Activated T-helper 17 cell treated with anti-CD3 and anti-CD28 coated beads, Interleukin-2, amount 50 U/mL, for 72 hours (primary cell): ENCODE data around the gene MAZ. TPM values are rescaled to one million over a fixed set of nuclear protein-coding genes. Genes with fewer than 3 reads are reported as not detected.
A peak's percentile ranks its signal among the peaks of the same experiment; 100 is the strongest.

ENCODE experiments used
- ATAC-seq: fragments of 150-1000 bp; cut with Tn5 transposase; replicated peaks from 2 replicates; pipeline ENCODE4 v1.10.0; 2021; ENCODE audit warnings: mild to moderate bottlenecking, moderate library complexity
- H3K27ac Mint-ChIP-seq: one replicate; pipeline ENCODE4 v1.8.0; 2022; ENCODE audit warnings: mixed read lengths
- H3K27me3 Mint-ChIP-seq: one replicate; pipeline ENCODE4 v1.8.0; 2022; ENCODE audit warnings: mixed read lengths
- H3K36me3 Mint-ChIP-seq: one replicate; pipeline ENCODE4 v1.8.0; 2022; ENCODE audit warnings: low read depth, mild to moderate bottlenecking, mixed read lengths
- H3K4me1 Mint-ChIP-seq: one replicate; pipeline ENCODE4 v1.8.0; 2022; ENCODE audit warnings: mixed read lengths
- H3K4me3 Mint-ChIP-seq: one replicate; pipeline ENCODE4 v1.8.0; 2022; ENCODE audit warnings: mild to moderate bottlenecking, mixed read lengths
- H3K9me3 Mint-ChIP-seq: one replicate; pipeline ENCODE4 v1.8.0; 2022; ENCODE audit warnings: mixed read lengths
- total RNA-seq, 2 donors: library from RNA; stranded (reverse); gene quantifications; one replicate each; pipeline ENCODE4 v1.2.3, GENCODE V29; 2022

Gene MAZ
- total RNA-seq, 2 donors from 2014 or later, result 239 to 288 TPM

- H3K27ac Mint-ChIP-seq, result peak overlapping the region; percentile 29
- H3K9me3 Mint-ChIP-seq, result no peaks in the 10 kb centered on the region
Measured at GRCh38 chr16:29860218-29860617, 53.9 kb downstream of the MAZ start.

More at GRCh38 chr16:29860218-29860617, 53.9 kb downstream of the MAZ start:
- ATAC-seq, result no peak
- Mint-ChIP-seq H3K27me3 (no peaks in the 10 kb centered on the region), H3K4me1 (peaks cover 6% of the 10 kb centered on the region), H3K36me3 (peaks cover 37% of the 10 kb centered on the region), H3K4me3 (peak overlapping the region; percentile 97)

Other genes with a start within 250 kb of the MAZ start
- gene SPN, start 143.3 kb upstream of the MAZ start, total RNA-seq, result 100 to 1,000 TPM; 137 to 173 TPM
- gene QPRT, start 127.3 kb upstream of the MAZ start, total RNA-seq, result 1 to 10 TPM; 3.2 to 4.3 TPM
- 10 to 100 TPM; 15.9 to 23.5 TPM for gene C16orf54, start 60.5 kb upstream of the MAZ start, total RNA-seq
- not detected for gene ZG16, start 28.3 kb upstream of the MAZ start, total RNA-seq
- gene KIF22, start 15.8 kb upstream of the MAZ start, total RNA-seq, result 100 to 1,000 TPM; 122 to 139 TPM
- 1 to 10 TPM; 1.2 to 9.1 TPM for gene PRRT2, start 5.7 kb downstream of the MAZ start, total RNA-seq
- 10 to 100 TPM; 26.8 to 26.9 TPM for gene PAGR1, start 9.6 kb downstream of the MAZ start, total RNA-seq
- gene MVP, start 13.9 kb downstream of the MAZ start, total RNA-seq, result 100 to 1,000 TPM; 101 to 133 TPM
- gene CDIPT, start 56.7 kb downstream of the MAZ start, total RNA-seq, result 10 to 100 TPM; 36.1 to 45.9 TPM
- under 1 TPM in 1 of 2 donors, not detected in 1; 0.56 TPM for gene SEZ6L2, start 93.0 kb downstream of the MAZ start, total RNA-seq
- gene ASPHD1, start 94.0 kb downstream of the MAZ start, total RNA-seq, result 1 to 10 TPM; 3.1 to 3.5 TPM
- 10 to 100 TPM; 31.9 to 36.0 TPM for gene KCTD13, start 119.7 kb downstream of the MAZ start, total RNA-seq
- 10 to 100 TPM; 55.2 to 70.8 TPM for gene TMEM219, start 155.6 kb downstream of the MAZ start, total RNA-seq
- gene TAOK2, start 167.3 kb downstream of the MAZ start, total RNA-seq, result 10 to 100 TPM; 34.9 to 44.0 TPM
- gene HIRIP3, start 189.1 kb downstream of the MAZ start, total RNA-seq, result 10 to 100 TPM; 23.9 to 34.1 TPM
- 100 to 1,000 TPM in 1 of 2 donors, 10 to 100 TPM in 1; 77.9 to 116 TPM for gene INO80E, start 189.7 kb downstream of the MAZ start, total RNA-seq
- 1 to 10 TPM in 1 of 2 donors, under 1 TPM in 1; 0.19 to 1.0 TPM for gene DOC2A, start 204.5 kb downstream of the MAZ start, total RNA-seq
- gene C16orf92, start 216.7 kb downstream of the MAZ start, total RNA-seq, result not detected
- 1 to 10 TPM; 1.9 to 7.4 TPM for gene TLCD3B, start 224.7 kb downstream of the MAZ start, total RNA-seq